Activated CD4-positive, alpha-beta T cell treated with anti-CD3 and anti-CD28 coated beads, Interleukin-2, amount 50 U/mL, for 16 hours (primary cell): Measurements from ENCODE around the gene CAMSAP1.

Experiments
- DNase-seq: peaks from one replicate; pipeline ENCODE4 v3.0.0-alpha.2; 2020

CAMSAP1 gene

DNA sequence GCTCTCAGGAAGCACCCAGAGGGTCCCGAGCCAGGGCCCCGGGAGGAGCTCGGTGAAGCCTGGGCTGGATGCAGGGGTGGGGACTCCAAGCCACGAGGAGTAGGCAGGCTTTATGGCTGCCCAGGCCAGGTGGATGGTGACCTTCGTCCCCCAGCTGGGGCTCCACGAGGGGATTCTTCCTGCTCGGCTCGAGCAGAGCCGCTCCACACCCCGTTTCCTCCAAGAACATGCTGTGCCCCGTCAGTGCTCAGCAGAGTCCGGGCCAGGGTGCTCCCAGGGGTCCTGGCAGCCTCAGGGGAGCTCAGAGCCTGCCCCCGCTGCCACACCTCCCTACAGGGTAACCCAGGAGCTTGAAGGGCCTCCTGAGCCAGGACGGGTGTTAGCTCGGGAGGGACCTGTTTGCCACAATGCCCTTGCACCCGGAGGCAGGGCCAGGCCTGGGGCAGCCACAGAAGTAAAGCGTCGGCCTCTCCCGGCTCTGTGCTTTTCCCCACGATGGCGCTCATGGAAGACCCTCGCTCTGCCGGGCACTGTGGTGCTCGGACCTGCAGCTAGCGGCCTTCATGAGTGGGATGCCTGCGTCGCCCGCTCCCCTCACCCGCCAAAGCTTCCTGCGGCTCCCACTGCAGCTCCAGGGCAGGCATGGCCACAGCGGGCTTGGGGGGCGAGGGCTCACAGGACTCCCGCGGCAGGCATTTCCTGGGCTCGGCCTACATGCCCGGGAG lies 118.6 kb downstream of the CAMSAP1 start:
- DNase-seq: no peak

DNA sequence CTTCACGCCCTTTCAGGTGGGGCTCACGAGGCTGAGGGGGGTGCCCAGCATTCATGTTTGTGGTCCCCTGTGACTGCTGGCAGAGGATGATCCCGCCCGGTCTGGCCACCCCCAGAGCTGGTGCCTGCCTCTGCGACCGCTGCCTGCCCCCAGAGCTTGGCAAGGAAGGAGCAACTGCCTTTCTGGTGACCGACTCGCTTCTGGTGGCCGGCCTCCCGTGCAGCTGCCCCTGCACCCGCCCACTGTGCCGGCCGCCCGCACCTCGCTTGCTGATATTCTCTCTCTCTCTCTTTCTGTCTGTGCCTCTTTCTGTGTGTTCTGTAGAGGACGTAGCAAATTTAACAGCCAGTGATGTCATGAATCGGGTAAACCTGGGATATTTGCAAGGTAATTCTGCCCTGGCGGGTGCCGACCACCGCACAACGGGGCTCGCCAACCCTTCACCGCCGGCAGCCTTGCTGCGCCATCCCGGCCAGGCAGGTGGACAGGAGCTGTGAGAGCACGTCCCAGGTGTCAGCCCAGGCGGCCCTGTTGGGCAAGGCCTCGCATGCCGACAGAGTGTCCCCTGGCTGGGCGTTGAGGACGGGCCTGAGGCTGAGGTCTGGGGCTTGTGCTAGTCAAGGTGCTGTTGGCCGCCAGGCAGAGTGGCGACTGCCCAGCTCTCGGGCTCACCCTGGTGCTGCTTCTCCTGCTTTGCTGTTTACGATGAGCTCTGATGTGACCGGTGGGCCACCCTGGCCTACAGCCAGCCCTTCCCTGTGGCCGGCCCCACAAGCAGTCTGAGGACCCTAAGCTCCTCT lies 119.4 kb downstream of the CAMSAP1 start:
- no peak for DNase-seq

- DNase-seq: no peak
These were observed 120.0 kb downstream of the CAMSAP1 start for GRCh38 chr9:135787317-135787716.

- no peak for DNase-seq
These were observed 121.1 kb downstream of the CAMSAP1 start for GRCh38 chr9:135786146-135786690.

GRCh38 chr9:135785013-135785575 lies 122.3 kb downstream of the CAMSAP1 start:
- no peak for DNase-seq

DNA sequence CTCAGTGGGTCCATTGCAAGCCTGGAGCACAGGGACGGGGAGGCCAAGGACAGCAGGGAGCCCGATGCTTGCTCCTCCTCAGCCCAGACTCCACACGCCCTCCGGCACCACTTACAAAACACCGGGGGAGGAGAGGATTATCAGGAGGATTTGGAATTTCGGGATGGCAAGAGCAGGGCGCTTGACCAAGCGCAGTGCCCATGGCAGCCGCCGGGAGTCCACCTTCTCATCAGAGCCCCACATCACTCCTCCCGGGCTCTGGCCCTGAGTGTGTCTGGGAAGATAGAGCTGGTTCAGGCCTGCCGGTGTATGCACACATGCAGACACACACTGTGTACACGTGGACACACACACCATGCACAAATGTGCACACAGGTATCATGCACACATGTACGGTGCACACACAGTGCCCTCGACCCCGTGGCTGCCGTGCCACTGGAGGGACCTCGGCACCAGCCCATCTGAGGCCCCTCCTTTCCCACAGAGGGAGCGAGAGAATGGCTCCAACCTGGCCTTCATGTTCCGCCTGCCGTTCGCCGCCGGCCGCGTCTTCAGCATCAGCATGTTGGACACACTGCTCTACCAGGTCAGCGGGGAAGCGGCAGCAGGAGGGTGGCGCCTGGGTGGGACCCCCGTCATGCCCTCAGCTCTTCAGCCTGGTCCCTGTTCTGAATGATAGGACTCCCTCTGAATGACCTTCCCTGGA lies 123.7 kb downstream of the CAMSAP1 start:
- DNase-seq: no peak

GRCh38 chr9:135782946-135783345 lies 124.4 kb downstream of the CAMSAP1 start:
- no peak for DNase-seq

GRCh38 chr9:135780626-135781025 lies 126.7 kb downstream of the CAMSAP1 start:
- no peak for DNase-seq

- no peak for DNase-seq
These were observed 127.3 kb downstream of the CAMSAP1 start for GRCh38 chr9:135780086-135780485.

GRCh38 chr9:135779571-135779970 lies 127.8 kb downstream of the CAMSAP1 start:
- DNase-seq: no peak

DNA sequence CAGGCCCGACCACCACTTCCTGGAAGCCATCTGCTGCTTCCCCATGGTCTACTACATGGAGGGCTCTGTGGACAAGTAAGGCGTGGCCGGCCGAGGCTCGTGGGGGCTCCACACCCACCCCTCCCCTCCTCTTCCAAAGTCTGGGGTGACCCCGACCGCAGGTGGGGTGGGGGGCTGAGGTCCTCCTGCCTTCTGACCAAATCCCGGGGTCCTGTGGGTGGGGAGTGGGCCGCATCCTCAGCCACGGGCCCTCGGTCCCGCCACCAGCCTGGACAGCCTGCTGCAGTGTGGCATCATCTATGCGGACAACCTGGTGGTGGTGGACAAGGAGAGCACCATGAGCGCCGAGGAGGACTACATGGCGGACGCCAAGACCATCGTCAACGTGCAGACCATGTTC lies 128.9 kb downstream of the CAMSAP1 start:
- no peak for DNase-seq

DNA sequence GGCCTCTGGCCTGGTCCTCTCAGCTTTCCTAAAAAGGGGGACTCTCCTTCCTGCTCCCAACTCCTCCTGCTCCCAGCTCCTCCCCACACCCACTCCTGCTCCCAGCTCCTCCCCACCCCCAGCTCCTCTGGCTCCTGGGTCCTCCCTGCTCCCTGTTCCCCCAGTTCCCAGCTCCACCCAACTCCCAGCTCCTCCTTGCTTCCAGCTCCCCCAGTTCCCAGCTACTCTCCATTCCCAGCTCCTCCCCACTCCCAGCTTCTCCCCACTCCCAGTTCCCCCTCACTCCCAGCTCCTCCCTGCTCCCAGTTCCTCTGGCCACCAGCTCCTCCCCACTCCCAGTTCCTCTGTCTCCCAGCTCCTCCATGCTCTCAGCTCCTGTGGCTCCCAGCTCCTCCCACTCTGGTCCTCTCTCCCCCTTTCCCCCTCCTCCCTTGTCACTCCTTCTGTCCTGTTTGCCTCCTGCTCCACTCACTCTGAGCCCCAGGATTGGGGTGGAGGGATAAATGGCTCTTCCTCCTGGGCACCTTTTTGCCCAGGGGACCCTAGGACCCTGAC lies 129.6 kb downstream of the CAMSAP1 start:
- no peak for DNase-seq

DNA sequence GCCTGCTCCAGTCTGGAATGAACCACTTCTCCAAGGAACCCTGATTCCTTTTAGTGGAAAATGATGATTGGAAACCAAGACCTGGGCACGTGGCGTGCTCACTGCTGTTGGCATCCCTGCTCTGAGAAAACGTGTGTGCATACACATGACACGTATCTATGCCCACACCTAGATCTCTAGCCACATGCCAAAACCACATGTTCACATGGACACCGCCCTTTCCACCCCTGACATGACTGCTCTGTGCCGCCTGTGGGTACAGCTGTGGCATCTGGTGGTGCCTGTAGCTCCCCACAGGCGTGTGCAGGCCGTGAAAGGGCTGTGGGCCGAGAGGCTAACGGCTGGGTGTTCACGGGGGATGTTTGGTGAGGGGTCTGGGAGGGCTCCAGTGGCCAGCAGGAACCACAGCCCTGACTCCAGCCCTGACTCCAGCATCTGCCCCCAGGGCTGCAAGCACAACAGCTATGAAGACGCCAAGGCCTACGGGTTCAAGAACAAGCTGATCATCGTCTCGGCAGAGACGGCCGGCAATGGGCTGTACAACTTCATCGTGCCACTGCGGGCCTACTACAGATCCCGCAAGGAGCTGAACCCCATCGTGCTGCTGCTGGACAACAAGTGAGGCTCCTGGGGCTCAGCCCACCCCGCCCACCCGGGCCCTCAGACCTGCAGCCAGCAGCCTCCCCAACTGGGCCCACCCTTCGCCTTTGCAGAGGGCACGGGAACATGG lies 130.3 kb downstream of the CAMSAP1 start:
- DNase-seq: no peak

DNA sequence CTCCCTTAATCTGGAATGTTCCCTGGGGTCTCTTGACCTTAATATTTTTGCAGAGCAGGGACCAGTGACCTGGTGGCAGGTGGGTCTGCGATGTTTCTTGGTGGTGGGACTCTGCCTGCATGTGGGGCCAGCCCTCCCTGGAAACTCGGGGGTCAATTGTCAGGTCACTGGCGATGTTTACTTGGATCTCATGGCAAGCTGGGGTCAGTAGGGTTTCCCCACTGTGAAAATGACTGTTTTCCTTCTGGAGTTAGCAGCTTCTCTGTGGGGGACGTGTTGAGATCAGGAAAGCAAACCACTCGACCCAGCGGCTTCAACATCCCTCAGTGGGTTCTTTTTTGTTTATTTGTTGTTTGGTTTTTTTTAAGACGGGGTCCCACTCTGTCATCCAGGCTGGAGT lies 131.4 kb downstream of the CAMSAP1 start:
- DNase-seq: no peak

GRCh38 chr9:135774794-135775525 lies 132.4 kb downstream of the CAMSAP1 start:
- no peak for DNase-seq

DNA sequence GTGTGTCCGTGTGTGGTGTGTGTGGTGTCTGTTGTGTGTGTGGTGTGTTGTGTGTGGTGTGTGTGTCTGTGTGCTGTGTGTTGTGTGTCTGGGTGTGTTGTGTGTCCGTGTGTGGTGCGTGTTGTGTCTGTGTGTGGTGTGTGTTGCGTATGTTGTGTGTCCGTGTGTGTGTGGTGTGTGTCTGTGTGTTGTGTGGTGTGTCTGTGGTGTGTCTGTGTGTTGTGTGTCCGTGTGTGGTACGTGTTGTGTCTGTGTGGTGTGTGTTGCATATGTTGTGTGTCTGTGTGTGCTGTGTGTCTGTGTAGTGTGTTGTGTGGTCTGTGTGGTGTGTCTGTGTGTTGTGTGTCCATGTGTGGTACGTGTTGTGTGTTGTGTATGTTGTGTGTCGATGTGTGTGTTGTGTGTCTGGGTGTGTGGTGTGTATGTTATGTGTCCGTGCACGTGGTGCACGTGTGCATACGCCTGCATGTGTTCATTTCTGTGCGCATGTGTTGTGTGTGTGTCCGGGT lies 133.1 kb downstream of the CAMSAP1 start:
- DNase-seq: no peak

- no peak for DNase-seq
These were observed 133.7 kb downstream of the CAMSAP1 start for GRCh38 chr9:135773530-135774238.

DNA sequence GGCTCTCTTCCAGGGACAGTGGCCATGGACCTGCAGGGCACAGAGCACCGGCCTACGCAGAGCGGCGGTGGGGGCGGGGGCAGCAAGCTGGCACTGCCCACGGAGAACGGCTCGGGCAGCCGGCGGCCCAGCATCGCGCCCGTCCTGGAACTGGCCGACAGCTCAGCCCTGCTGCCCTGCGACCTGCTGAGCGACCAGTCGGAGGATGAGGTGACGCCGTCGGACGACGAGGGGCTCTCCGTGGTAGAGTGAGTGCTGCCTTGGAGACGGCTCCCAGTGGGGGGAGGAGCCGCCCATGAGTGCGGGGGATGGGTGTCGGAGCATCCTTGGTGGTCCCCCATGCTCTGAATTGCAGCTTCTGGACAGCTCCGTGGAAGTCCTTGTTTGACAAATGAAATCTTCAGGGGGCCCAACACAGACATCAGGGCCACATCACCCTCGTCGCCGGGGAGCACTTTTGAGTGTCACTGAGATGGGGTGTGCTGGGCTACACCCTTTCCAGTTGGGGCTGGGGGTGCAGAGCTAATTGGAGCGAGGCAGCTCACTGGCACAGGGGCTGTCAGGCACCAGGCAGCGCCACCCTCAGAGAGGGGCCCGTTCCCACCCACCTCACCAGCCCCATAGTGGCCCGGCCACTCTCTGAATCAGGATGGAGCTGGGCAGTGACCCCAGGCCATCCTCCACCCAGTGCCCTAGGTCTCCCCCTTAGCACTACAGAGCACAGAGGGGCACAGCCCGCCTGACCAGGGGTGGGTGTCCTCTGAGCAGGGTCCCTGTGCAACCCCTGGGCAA lies 134.4 kb downstream of the CAMSAP1 start:
- no peak for DNase-seq

- no peak for DNase-seq
These were observed 135.2 kb downstream of the CAMSAP1 start for GRCh38 chr9:135772056-135772646.
